Psoas muscle (tissue), 8 donors: Measurements from ENCODE around the gene SP7. TPM values are rescaled to one million over a fixed set of nuclear protein-coding genes. Genes with fewer than 3 reads are reported as not detected.

Source experiments
- ATAC-seq, 4 donors: fragments of 200-7000 bp; cut with Tn5 transposase; one replicate each; pipeline ENCODE4 v1.9.1; 2020; ENCODE audit warnings: moderate library complexity in 3 of 4, mild to moderate bottlenecking in 2 of 4
- DNase-seq, 2 donors: peaks; one replicate each; pipeline ENCODE4 v3.0.0-alpha.2; 2020
- H3K27ac ChIP-seq: fragments of 200-600 bp; one replicate; pipeline ENCODE4 v1.8.0; 2022
- H3K27me3 ChIP-seq, 3 donors: fragments of 200-600 bp in 1 of 3; one replicate each; pipeline versions ENCODE4 v1.6.1 to v1.8.0; 2013 to 2022; ENCODE audit warnings: low read length in 2 of 3, mild to moderate bottlenecking in 2 of 3, moderate library complexity in 1 of 3; ENCODE audit not compliant: insufficient read depth in 3 of 3
- H3K36me3 ChIP-seq, 2 donors: fragments of 200-600 bp in 1 of 2; one replicate each; pipeline versions ENCODE4 v1.6.1 to v1.8.0; 2013 to 2022; ENCODE audit warnings: low read depth in 1 of 2, mild to moderate bottlenecking in 1 of 2, moderate library complexity in 1 of 2; ENCODE audit not compliant: insufficient read depth in 1 of 2
- H3K4me1 ChIP-seq: fragments of 200-600 bp; one replicate; pipeline ENCODE4 v1.8.0; 2022
- H3K4me3 ChIP-seq: fragments of 200-600 bp; one replicate; pipeline ENCODE4 v1.8.0; 2022; ENCODE audit warnings: mild to moderate bottlenecking
- H3K9me3 ChIP-seq: fragments of 200-600 bp; one replicate; pipeline ENCODE4 v1.8.0; 2022
- CTCF ChIP-seq: fragments of 200-600 bp; IDR thresholded peaks from one replicate; pipeline ENCODE4 v1.8.0; 2022; ENCODE audit warnings: antibody characterized with exemption
- WGBS, 3 donors: extraction: QIAGEN DNeasy Blood & Tissue Kit; methylation state at CpG; one replicate each; pipeline versions ENCODE4 v1.1.6 to v1.1.7; 2013; 5-methylcytosine and 5-hydroxymethylcytosine counted together
- intact Hi-C, 2 donors: fragments of 100-400 bp; cut with DNase I; formaldehyde crosslinking; loops; one replicate each; pipeline versions ENCODE4 v1.11.0 to v1.14.2; 2022
- polyA plus RNA-seq, 3 donors: library from polyadenylated mRNA; stranded (reverse); fragments of 200-250 nt; gene quantifications; one replicate each; pipeline ENCODE4 v1.2.3, GENCODE V29; 2013
- total RNA-seq, 4 donors: library from RNA; stranded (reverse); fragmentation: NEBNext Ultra II Directional in 2 of 4; extraction: Animal tissue kit (Norgen Biotek cat#: 25700) in 2 of 4; gene quantifications; one replicate each; pipeline versions ENCODE4 v1.2.1 to v1.2.4, GENCODE V29; 2021 to 2023
- donor health status: healthy with polysubstance abuse.
- donor health status: DM: no; HTN: no; CAD: no; lungs with moderate emphysema.
- donor health status: Bipolar disorder and iron deficiency.
- donor health status: healthy.
- donor health status: DM: yes; HTN: yes; CAD: no.
- donor health status: DM: no; HTN: no; CAD: no.
- donor health status: DM: no; HTN: no; CAD: no.
- donor health status: DM: yes; HTN: yes; CAD: no.

The SP7 gene
- total and polyA plus RNA-seq, 7 donors = not detected

GRCh38 chr12:53330671-53331070 lies 5.5 kb downstream of the SP7 start:
- Histone ChIP-seq H3K36me3 (no peaks in the 10 kb centered on the region), H3K4me3 (no peak overlapping the region), H3K27me3 (peaks cover 0 to 2% (median 0%) of the 10 kb centered on the region in 3 donors), H3K4me1 (no peaks in the 10 kb centered on the region), H3K9me3 (no peaks in the 10 kb centered on the region), H3K27ac (no peak overlapping the region)
- ATAC-seq (no peak), DNase-seq (peak in 1 of 2 donors; percentile 27)
- no peak for TF ChIP-seq CTCF
- WGBS, 3 donors = 57 to 65% (median 61%) methylated on average over 5 of the region's 5 CpGs
- intact Hi-C loops = no loop called here

- intact Hi-C loops = no loop called here
- ATAC-seq = no peak
Observed at GRCh38 chr12:53328043-53328435, 8.1 kb downstream of the SP7 start.

GRCh38 chr12:53327435-53328042 lies 8.6 kb downstream of the SP7 start:
- Histone ChIP-seq H3K36me3 (no peaks in the 10 kb centered on the region), H3K4me1 (peaks cover 8% of the 10 kb centered on the region), H3K27ac (no peak overlapping the region), H3K9me3 (no peaks in the 10 kb centered on the region), H3K27me3 (peaks cover 0 to 2% (median 0%) of the 10 kb centered on the region in 3 donors), H3K4me3 (no peak overlapping the region)
- DNase-seq (peak in 1 of 2 donors; percentile 40), ATAC-seq (no peak)
- WGBS, 3 donors = 80 to 87% (median 82%) methylated on average over 3 of the region's 3 CpGs
- TF ChIP-seq CTCF = peak; percentile 16
- intact Hi-C loops = loop anchor here in 1 of 2 donors (2.0 kb wide), 1 partner anchor 17 kb away; no protein-coding TSS in a partner anchor

More at GRCh38 chr12:53328043-53328435, 8.1 kb downstream of the SP7 start:
- peak in 1 of 2 donors; percentile 22 for DNase-seq
- Histone ChIP-seq H3K4me3 (no peak overlapping the region), H3K4me1 (peaks cover 8% of the 10 kb centered on the region), H3K27me3 (peaks cover 0 to 2% (median 0%) of the 10 kb centered on the region in 3 donors), H3K9me3 (no peaks in the 10 kb centered on the region), H3K27ac (no peak overlapping the region), H3K36me3 (no peaks in the 10 kb centered on the region)
- no peak for TF ChIP-seq CTCF
- WGBS, 3 donors = 44 to 50% (median 48%) methylated on average over 15 to 16 of the region's 16 CpGs

- Histone ChIP-seq H3K27me3 (no peaks in the 10 kb centered on the region), H3K27ac (no peak overlapping the region), H3K36me3 (no peaks in the 10 kb centered on the region), H3K9me3 (no peaks in the 10 kb centered on the region), H3K4me1 (peaks cover 15% of the 10 kb centered on the region), H3K4me3 (peak overlapping the region; percentile 88)
- ATAC-seq (no peak), DNase-seq (peak in 1 of 2 donors; percentile 6)
- no peak for TF ChIP-seq CTCF
- 76 to 83% (median 81%) methylated on average over 8 of the region's 8 CpGs for WGBS, 3 donors
- intact Hi-C loops = loop anchor here in 1 of 2 donors (2.0 kb wide), 1 partner anchor 18 kb away; no protein-coding TSS in a partner anchor
Observed at GRCh38 chr12:53326460-53327185, 9.5 kb downstream of the SP7 start.
